Globus pallidus (tissue), 1 donor: ENCODE measurements around the gene AANAT.
"Not testable (repeated sequence)": the region's sequence is repeated elsewhere in the genome, so short reads cannot be mapped to it uniquely, and the experiment has no call there.

Source experiments
- DNase-seq: peaks from one replicate; pipeline ENCODE4 v3.0.0-alpha.2; 2015; ENCODE audit warnings: low spot score

Gene AANAT

DNA sequence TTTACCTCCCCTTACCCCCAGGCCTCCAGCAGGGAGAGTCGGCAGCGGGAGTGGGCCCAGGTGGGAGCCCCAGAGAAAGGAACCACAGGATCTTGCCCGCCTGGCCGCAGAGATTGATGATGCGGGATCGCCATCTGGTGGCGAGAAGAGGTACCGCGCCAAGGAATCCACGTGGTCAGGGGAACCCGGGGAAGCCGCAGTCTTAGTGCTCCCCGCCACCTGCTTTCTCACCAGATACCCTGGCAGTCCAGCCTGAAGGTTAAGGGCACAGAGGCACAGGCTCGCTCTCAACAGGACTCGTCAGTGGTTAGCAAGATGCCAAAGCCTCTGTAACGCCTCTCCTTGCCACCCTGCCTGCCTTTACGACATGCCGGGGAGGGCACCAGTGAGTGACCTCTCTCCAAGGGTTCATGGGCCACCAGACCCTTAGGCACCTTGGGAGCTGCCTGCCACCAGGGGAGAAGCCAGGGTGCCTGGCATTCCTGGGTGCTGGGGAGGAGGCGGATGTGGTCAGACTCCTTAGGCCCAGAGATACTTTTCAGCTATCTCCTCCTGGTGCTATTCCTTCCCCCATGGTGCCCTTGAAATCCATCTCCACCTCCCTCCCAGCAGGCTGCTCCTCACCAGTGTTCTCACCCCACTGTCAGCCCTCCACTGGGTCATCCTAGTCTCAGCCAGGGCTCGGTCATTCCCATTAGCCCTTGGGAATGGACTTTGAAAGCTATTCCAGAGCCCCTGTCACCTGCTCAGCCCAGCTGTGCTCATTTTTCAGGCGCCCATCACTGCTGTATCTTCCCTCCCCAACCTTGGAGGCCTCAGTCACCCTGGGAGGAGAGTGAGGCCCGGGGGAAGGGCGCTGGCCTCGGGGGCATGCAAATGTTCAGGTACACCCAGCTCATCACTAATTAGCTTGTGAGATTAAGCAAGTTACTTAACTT lies 39.3 kb downstream of the AANAT start:
- peak; percentile 63 for DNase-seq

GRCh38 chr17:76508472-76509063 lies 41.2 kb downstream of the AANAT start:
- DNase-seq: not testable (repeated sequence)

- no peak for DNase-seq
These were observed 43.4 kb downstream of the AANAT start for GRCh38 chr17:76510831-76511244.

GRCh38 chr17:76511668-76512365 lies 44.4 kb downstream of the AANAT start:
- DNase-seq: no peak

DNA sequence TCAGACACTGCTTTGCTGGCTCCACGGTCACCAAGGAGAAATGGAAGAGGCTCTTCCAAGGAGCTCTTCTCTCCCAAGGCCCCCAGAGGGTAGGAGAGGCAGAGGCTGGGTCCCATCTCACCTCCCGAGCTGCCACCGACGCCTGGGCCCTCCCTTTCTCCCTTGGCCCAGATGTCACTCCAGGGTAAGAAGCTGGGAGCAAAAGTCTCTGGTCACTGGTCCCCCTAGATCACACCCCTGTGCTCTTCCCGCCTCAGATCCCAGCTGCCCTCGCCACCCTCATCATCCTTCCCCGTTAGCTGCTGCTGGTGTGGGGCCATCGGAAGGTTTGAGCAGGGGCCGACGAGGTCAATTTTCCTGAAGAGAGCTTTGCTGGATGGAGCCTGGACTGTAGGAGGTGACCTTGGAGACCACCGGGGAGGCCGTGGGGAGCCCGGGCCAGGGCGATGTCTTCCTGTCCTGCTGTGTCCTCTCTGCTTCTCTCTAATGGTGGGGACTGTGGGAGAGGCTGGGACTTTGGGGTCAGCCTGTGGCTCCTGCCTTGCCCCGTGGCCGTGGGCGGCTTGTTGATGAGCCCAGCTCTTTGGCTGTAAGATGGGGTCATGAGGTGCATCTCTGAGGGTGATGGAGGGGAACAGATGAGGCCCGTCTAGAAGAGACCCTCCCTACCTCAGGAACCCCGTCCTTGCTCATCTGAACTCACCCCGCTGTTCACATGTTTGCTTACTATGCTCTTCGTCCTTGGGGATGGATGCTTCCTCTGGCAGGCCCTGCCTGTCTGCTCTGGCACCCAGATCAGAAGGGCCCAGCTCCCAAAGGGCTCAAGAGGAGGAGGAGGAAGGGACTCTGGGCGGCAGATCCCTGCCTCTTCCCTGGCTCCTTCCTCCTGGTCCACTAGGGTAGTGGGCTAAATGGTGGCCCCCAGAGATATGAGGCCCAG lies 45.2 kb downstream of the AANAT start:
- DNase-seq: no peak

DNA sequence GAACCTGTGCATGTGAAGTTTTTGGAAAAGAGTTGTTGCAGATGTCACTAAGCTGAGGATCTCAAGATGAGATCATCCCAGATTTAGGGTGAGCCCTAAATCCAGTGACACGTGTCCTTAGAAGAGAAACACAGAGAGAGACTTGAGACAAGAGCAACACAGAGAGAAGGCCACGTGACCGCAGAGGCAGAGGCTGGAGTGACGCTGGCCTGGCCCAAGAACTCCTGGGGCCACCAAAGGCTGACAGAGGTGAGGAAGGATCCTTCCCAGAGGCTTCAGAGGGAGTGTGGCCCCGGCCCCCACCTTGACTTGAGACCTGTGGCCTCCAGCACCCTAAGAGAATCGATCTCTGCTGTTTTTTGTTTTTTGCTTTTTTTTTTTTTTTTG lies 45.9 kb downstream of the AANAT start:
- no peak for DNase-seq

- DNase-seq: not testable (repeated sequence)
These were observed 47.0 kb downstream of the AANAT start for GRCh38 chr17:76514355-76514754.

DNA sequence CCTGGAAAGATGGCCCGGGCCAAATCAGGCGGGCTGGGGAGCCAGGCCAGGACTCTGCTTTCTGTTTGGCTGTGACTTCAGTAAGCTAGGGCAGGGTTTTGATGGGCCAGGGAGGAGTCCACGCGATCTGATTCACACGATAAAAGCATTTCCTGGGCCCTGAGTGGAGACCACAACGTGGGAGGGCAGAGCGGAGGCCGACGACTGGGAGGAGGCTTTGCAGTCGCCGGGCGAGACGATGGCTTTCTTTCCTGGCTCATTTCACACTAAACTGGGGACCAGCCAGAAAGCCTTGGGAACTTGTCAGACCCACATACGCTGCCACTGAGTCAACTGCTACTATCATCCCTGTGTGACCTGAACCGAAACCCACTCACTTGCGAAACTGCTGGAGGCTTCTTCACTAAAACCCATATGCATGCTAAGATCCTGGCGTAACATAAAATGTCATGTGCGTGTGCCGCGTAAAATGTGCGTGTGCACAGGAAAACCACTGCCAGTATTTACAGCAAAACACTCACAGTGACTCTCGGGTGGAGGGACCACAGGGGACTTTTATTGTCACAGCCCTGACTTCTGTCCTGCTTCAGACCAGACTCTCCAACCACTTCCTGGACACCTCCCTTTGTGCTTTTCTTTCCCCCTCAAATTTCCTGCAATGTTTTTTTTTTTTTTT lies 48.0 kb downstream of the AANAT start:
- no peak for DNase-seq

DNA sequence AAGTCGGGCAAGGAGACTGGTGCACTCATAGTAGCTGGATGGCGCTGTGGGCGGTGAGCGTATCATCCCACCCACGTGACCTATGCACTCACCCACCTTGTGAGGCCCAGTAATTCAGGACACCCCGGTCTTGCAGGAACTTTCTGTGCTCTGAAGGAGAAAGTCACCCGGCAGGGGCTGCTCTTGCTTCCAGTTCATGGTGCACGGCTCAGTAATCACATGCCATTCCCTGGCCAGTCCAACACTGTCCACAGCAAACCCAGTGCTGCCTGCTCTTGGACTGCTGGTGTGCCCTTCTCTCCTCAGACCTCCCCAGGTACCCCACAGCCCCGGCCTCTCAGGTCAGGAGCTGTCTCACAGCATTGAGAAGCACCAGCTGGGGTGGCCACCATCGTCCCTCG lies 50.2 kb downstream of the AANAT start:
- DNase-seq: no peak

GRCh38 chr17:76519048-76519966 lies 51.9 kb downstream of the AANAT start:
- no peak for DNase-seq
